HUES48 (cell line): Measurements from ENCODE around the gene ARMC6.
"Not testable (repeated sequence)": the region's sequence is repeated elsewhere in the genome, so short reads cannot be mapped to it uniquely, and the experiment has no call there.

Source experiments
- H3K27ac ChIP-seq: one replicate; pipeline ENCODE4 v1.7.0; 2013; ENCODE audit warnings: low read depth, low read length, inconsistent platforms
- H3K27me3 ChIP-seq: 2 replicates; pipeline ENCODE4 v1.6.1; 2013; ENCODE audit warnings: mild to moderate bottlenecking, low read length; ENCODE audit not compliant: control insufficient read depth, insufficient read depth
- H3K36me3 ChIP-seq: 2 replicates; pipeline ENCODE4 v1.6.1; 2013; ENCODE audit warnings: low read length; ENCODE audit not compliant: control insufficient read depth, insufficient read depth
- H3K4me1 ChIP-seq: 2 replicates; pipeline ENCODE4 v1.6.1; 2013; ENCODE audit warnings: mild to moderate bottlenecking, low read length; ENCODE audit not compliant: control insufficient read depth, insufficient read depth
- H3K4me3 ChIP-seq: 2 replicates; pipeline ENCODE4 v1.5.1; 2013; ENCODE audit warnings: mild to moderate bottlenecking, low read depth, low read length
- H3K9ac ChIP-seq: 2 replicates; pipeline ENCODE4 v1.6.1; 2013; ENCODE audit warnings: mild to moderate bottlenecking, low read depth, low read length, moderate library complexity
- H3K9me3 ChIP-seq: 2 replicates; pipeline ENCODE4 v1.6.1; 2013; ENCODE audit warnings: low read length; ENCODE audit not compliant: control insufficient read depth, insufficient read depth

The ARMC6 gene

GRCh38 chr19:19098703-19099632, 65.6 kb downstream of the ARMC6 start:
- no peak overlapping the region for H3K4me3 ChIP-seq
- no peak overlapping the region for H3K9ac ChIP-seq
- H3K4me1 ChIP-seq = no peaks in the 10 kb centered on the region

DNA sequence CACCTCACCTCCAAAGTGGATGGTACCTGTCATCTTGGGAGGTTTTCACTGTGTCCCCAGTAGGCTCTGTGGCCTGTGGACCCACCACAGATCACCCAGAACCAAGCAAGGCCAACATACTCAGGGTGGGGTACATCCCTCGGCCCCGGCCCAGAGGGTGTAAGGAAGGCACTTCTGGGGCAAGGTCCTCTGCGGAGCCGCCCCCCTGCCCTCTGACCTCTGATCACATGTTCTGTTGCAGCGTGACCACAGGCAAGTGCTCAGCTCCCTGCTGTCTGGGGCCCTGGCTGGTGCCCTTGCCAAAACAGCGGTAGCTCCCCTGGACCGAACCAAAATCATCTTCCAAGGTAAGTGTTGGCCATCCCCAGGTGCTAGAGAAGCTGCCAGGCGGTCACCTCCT, 68.1 kb downstream of the ARMC6 start:
- Histone ChIP-seq H3K9ac (no peak overlapping the region), H3K27me3 (no peaks in the 10 kb centered on the region), H3K4me1 (peaks cover 10% of the 10 kb centered on the region), H3K27ac (no peak overlapping the region), H3K9me3 (no peaks in the 10 kb centered on the region), H3K36me3 (no peaks in the 10 kb centered on the region), H3K4me3 (no peak overlapping the region)

More at GRCh38 chr19:19098703-19099632, 65.6 kb downstream of the ARMC6 start:
- Histone ChIP-seq H3K9me3 (no peaks in the 10 kb centered on the region), H3K27ac (no peak overlapping the region), H3K36me3 (no peaks in the 10 kb centered on the region), H3K27me3 (no peaks in the 10 kb centered on the region)

- not testable (repeated sequence) for H3K27ac ChIP-seq, H3K27me3 ChIP-seq, H3K9me3 ChIP-seq, H3K4me3 ChIP-seq, H3K9ac ChIP-seq, H3K36me3 ChIP-seq
- H3K4me1 ChIP-seq = peaks cover 10% of the 10 kb centered on the region
These were observed 69.2 kb downstream of the ARMC6 start for GRCh38 chr19:19102566-19102965.

DNA sequence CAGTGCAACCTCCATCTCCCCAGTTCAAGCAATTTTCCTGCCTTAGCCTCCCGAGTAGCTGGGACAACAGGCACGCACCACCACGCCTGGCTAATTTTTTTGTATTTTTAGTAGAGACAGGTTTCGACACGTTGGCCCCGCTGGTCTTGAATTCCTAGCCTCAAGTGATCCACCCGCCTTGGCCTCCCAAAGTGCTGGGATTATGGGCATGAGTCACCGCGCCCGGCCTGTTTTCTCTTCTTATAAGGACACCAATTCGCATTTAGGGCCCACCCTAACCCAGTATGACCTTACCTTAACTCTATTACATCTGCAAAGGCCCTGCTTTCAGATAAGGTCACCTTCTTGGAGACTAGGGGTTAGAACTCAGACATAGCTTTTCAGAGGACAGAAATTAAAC, 69.8 kb downstream of the ARMC6 start:
- Histone ChIP-seq H3K36me3 (no peaks in the 10 kb centered on the region), H3K27ac (no peak overlapping the region)

GRCh38 chr19:19105365-19106055, 72.1 kb downstream of the ARMC6 start:
- Histone ChIP-seq H3K4me3 (peak overlapping the region; percentile 69), H3K9me3 (no peaks in the 10 kb centered on the region), H3K27ac (peak overlapping the region; percentile 88), H3K4me1 (peaks cover 14% of the 10 kb centered on the region), H3K27me3 (no peaks in the 10 kb centered on the region), H3K36me3 (no peaks in the 10 kb centered on the region), H3K9ac (peak overlapping the region; percentile 78; the same call in 1 of the 2 replicates)

More for the DNA sequence above, 69.8 kb downstream of the ARMC6 start:
- peaks cover 14% of the 10 kb centered on the region for H3K4me1 ChIP-seq
- no peaks in the 10 kb centered on the region for H3K27me3 ChIP-seq
- no peak overlapping the region for H3K9ac ChIP-seq
- H3K9me3 ChIP-seq = no peaks in the 10 kb centered on the region
- H3K4me3 ChIP-seq = no peak overlapping the region

DNA sequence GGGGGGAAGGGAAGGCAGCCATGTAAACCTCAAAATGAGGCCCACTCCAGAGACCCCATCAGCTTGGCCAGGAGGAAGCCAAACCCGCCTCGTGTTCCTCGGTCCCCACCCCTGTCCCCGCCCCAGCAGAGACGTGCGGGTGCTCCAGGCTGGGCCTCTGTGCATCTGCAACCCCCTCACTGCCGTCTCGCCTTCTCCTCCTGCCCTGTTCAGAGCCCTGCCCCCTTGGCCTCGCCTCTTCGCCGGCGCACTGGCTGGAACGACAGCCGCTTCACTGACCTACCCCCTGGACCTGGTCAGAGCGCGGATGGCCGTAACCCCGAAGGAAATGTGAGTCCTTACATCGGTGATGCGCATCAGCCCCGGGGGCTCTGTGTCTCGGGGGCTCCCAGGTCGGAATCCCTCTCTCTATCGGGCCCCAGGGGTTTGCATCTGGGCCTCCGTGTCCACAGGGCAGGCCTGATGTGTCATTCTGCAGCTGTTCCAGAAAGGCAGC, 72.7 kb downstream of the ARMC6 start:
- no peak overlapping the region for H3K9ac ChIP-seq
- H3K4me3 ChIP-seq = peak overlapping the region; percentile 69

GRCh38 chr19:19106938-19107337, 73.5 kb downstream of the ARMC6 start:
- not testable (repeated sequence) for H3K27me3 ChIP-seq, H3K9me3 ChIP-seq, H3K36me3 ChIP-seq, H3K27ac ChIP-seq, H3K9ac ChIP-seq, H3K4me3 ChIP-seq
- peaks cover 18% of the 10 kb centered on the region for H3K4me1 ChIP-seq

More for the DNA sequence above, 72.7 kb downstream of the ARMC6 start:
- Histone ChIP-seq H3K27ac (peak overlapping the region; percentile 72), H3K4me1 (peaks cover 18% of the 10 kb centered on the region), H3K36me3 (no peaks in the 10 kb centered on the region), H3K9me3 (no peaks in the 10 kb centered on the region), H3K27me3 (0 out of 2 replicates have a peak, but pooled peaks cover 2% of the 10 kb centered on the region)

DNA sequence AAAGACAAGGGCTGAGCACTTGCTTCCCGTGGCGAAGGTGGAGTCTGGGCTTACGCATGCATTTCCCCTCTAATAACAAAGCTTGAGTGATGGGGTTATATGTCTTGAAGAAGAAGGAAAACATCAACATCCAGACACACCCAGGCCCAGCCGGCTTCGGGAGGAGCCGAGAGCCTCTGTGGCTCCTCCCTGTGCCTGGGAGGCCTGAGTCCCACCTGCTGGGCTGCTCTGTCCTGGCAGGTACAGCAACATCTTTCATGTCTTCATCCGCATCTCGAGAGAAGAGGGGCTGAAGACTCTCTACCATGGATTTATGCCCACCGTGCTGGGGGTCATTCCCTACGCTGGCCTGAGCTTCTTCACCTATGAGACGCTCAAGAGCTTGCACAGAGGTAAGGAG, 74.3 kb downstream of the ARMC6 start:
- no peaks in the 10 kb centered on the region for H3K9me3 ChIP-seq
- H3K27ac ChIP-seq = no peak overlapping the region
- H3K4me1 ChIP-seq = peaks cover 18% of the 10 kb centered on the region
- peaks cover 3% of the 10 kb centered on the region; the same call in 1 of the 2 replicates for H3K27me3 ChIP-seq
- H3K4me3 ChIP-seq = no peak overlapping the region
- H3K36me3 ChIP-seq = no peaks in the 10 kb centered on the region
- H3K9ac ChIP-seq = no peak overlapping the region
